ENCODE measurements around the gene PICALM.
"Not testable (repeated sequence)": the region's sequence is repeated elsewhere in the genome, so short reads cannot be mapped to it uniquely, and the experiment has no call there.

DNA sequence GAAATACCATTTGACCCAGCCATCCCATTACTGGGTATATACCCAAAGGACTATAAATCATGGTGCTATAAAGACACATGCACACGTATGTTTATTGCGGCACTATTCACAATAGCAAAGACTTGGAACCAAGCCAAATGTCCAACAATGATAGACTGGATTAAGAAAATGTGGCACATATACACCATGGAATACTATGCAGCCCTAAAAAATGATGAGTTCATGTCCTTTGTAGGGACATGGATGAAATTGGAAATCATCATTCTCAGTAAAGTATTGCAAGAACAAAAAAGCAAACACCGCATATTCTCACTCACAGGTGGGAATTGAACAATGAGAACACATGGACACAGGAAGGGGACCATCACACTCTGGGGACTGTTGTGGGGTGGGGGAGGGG, 37.1 kb upstream of the PICALM start:
- TF ChIP-seq, protein P1, sequence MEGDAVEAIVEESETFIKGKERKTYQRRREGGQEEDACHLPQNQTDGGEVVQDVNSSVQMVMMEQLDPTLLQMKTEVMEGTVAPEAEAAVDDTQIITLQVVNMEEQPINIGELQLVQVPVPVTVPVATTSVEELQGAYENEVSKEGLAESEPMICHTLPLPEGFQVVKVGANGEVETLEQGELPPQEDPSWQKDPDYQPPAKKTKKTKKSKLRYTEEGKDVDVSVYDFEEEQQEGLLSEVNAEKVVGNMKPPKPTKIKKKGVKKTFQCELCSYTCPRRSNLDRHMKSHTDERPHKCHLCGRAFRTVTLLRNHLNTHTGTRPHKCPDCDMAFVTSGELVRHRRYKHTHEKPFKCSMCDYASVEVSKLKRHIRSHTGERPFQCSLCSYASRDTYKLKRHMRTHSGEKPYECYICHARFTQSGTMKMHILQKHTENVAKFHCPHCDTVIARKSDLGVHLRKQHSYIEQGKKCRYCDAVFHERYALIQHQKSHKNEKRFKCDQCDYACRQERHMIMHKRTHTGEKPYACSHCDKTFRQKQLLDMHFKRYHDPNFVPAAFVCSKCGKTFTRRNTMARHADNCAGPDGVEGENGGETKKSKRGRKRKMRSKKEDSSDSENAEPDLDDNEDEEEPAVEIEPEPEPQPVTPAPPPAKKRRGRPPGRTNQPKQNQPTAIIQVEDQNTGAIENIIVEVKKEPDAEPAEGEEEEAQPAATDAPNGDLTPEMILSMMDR (IDR thresholded peaks at IDR 0.05; ENCODE audit: low read depth, low read length, missing input control), result not testable (repeated sequence)
- not testable (repeated sequence) for TF ChIP-seq JUND (IDR thresholded peaks at IDR 0.05); SP1 (IDR thresholded peaks at IDR 0.05); YY1 (IDR thresholded peaks at IDR 0.05); REST (IDR thresholded peaks at IDR 0.05); RAD21 (IDR thresholded peaks at IDR 0.05); ATF3 (IDR thresholded peaks at IDR 0.05); GABPA (IDR thresholded peaks at IDR 0.05 in 1 of 2, conservative IDR thresholded peaks at IDR 0.05 in 1 of 2); ZBTB33 (IDR thresholded peaks at IDR 0.05); EGR1 (IDR thresholded peaks at IDR 0.05; ENCODE audit: low read depth in 2 of 2); NR2F2 (IDR thresholded peaks at IDR 0.05); TAF1 (conservative IDR thresholded peaks at IDR 0.05)
- TF ChIP-seq, protein P2, sequence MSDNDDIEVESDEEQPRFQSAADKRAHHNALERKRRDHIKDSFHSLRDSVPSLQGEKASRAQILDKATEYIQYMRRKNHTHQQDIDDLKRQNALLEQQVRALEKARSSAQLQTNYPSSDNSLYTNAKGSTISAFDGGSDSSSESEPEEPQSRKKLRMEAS (IDR thresholded peaks at IDR 0.05), result not testable (repeated sequence)

Measured in liver (tissue), 3 donors.